ENCODE data around the gene NRGN. TPM values are rescaled to one million over a fixed set of nuclear protein-coding genes. Genes with fewer than 3 reads are reported as not detected.

The NRGN gene
- total and polyA plus RNA-seq, 5 experiments from 2014 or later: 0.14 to 0.69 (median 0.44) TPM; not detected in 1

DNA sequence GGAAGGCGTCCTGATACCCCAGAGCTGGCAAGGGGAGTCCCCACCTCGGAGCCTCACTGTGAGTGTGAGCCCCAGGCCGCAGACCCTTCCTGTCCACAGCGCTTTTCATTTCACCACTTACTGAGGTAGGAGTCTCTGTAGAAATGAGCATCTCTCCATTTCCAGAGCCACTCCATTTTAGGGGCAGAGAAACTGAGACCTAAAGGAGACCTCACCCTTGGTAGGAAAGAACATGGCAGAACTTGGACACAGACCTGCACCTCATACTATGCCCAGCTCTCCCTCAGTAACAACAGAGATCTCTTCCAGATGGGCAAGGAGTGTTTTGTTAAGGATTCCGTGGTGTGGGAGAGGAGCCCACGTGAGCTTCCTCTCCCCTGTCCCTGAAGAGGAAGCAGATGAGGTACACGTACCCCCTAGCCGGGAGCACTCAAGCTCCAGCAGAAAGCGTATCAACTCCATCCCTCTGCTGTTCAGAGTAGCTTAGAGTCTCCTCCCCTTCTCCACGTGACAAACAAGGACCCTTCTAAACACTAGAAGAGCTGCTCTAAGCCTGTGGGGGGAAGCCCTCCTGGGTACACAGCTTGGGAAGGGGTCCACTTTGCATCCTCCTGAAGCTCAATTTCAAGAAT, 12.8 kb downstream of the NRGN start:
- POLR2A ChIA-PET: interaction anchor here (0.9 to 3.1 kb wide), 6 partner anchors 8 to 130 kb away, joined by 3 to 24 read pairs (median 5); partner anchors contain the start of genes SIAE, SPA17 and TBRG1
- peaks cover 3 to 32% (median 12%) of the 10 kb centered on the region in 4 donors for H3K4me1 Mint-ChIP-seq
- H3K4me3 Mint-ChIP-seq: peak overlapping the region in 9 of 10 donors; percentile 36 to 73 (median 57)
- H3K27ac Mint-ChIP-seq: peak overlapping the region in 7 of 10 donors; percentile 52 to 88 (median 75)
- peaks cover 13 to 26% (median 15%) of the 10 kb centered on the region in 5 donors for H3K27me3 Mint-ChIP-seq
- no peak for DNase-seq
- H3K9me3 Mint-ChIP-seq: no peaks in the 10 kb centered on the region
- ATAC-seq: peak in 1 of 2 donors; percentile 39
- H3K36me3 Mint-ChIP-seq: no peaks in the 10 kb centered on the region

DNA sequence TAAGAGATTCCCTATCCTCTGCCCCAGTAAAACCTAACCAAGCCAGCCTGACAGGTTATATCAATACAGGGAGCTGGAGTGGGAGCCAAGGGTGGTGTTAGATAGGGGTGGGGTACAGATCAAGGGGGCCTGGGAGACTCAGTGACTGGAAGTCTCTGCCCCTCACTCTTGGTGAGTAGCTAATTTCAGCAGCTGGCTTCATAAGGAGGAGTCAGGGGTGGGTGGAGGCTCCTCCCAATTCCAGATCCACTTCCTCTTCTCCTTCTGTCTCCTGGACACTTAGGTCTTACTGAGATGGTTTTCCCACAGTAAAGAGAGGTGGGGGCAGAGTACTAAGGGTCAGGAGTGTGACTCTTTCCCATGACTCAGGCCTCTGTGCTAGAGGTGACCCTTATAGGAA, 13.5 kb downstream of the NRGN start:
- Mint-ChIP-seq H3K9me3 (no peaks in the 10 kb centered on the region), H3K4me3 (no peak overlapping the region), H3K27ac (peak overlapping the region in 3 of 10 donors; percentile 22 to 88 (median 35)), H3K36me3 (no peaks in the 10 kb centered on the region), H3K4me1 (peaks cover 2 to 33% (median 13%) of the 10 kb centered on the region in 4 donors), H3K27me3 (peaks cover 14 to 30% (median 19%) of the 10 kb centered on the region in 5 donors)
- POLR2A ChIA-PET: interaction anchor here (0.9 to 3.1 kb wide), 6 partner anchors 8 to 130 kb away, joined by 3 to 24 read pairs (median 5); partner anchors contain the start of genes SIAE, SPA17 and TBRG1
- DNase-seq (no peak), ATAC-seq (no peak)

DNA sequence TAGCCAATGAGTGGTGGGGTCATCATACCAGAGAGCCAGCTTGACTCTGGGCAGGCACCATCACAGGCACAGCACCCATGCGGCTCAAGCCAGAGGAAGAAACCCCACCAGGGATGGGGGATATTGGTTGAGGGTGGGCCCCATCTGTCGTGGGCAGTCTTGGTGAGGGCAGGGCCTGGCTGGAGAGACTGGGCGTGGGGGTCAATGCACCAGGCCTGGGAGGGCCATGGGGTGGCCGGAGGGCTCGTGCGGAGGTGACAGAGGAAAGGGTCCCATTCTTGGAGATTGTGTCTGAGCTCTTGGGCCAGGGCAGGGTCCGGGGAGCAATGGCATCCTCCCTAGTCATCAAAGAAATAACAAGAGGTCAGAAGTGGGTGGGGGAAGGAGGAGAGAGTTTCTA, 13.9 kb downstream of the NRGN start:
- DNase-seq: no peak
- H3K27ac Mint-ChIP-seq: peak overlapping the region in 1 of 10 donors; percentile 35
- no peaks in the 10 kb centered on the region for H3K9me3 Mint-ChIP-seq
- POLR2A ChIA-PET: interaction anchor here (3.1 kb wide), 1 partner anchor 81 kb away, joined by 24 read pairs; the partner anchor contains the start of genes SIAE and SPA17
- peaks cover 5 to 33% (median 14%) of the 10 kb centered on the region in 4 donors for H3K4me1 Mint-ChIP-seq
- H3K27me3 Mint-ChIP-seq: peaks cover 19 to 35% (median 23%) of the 10 kb centered on the region in 5 donors
- H3K4me3 Mint-ChIP-seq: no peak overlapping the region
- peaks cover 0 to 2% (median 0%) of the 10 kb centered on the region in 3 donors for H3K36me3 Mint-ChIP-seq
- no peak for ATAC-seq

DNA sequence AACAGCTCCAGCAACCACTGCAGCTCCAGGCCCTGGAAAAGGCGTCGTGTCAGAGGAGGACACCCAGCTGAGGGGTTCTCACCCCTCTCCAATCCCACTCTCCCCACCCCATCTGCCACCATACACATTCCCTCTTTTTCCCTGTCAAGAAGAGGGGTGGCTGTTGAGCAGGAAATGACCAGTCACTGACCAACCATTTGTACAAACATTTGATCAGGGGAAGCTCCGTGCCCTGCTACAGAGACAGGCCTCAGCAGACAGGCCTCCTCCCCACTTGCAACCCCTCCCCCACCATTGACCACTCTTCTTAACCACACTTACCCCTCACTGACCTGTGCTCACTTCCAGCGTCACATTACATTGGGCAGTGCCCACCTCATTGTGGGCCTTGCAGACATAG, 14.6 kb downstream of the NRGN start:
- H3K4me3 Mint-ChIP-seq: no peak overlapping the region

DNA sequence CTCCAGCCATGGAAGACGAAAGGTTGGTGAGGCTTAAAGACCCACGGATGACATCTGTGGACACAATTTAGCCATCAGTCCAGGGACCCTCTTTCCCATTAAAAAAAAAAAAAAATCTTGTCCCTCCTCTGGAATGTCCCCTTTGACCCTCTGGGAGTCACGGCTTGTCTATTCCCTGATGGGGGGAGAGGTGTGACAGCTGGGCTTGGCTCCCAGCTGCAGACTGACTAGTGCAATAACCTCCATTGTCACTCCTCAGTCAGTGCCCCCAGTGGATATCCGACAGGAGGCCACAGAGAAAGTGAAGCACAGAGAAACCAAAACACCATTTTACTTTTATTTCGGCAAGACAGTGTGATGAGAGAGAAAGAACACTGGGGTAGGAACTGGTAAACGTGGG, 15.0 kb downstream of the NRGN start:
- Mint-ChIP-seq H3K4me1 (peaks cover 8 to 28% (median 21%) of the 10 kb centered on the region in 4 donors), H3K36me3 (peaks cover 0 to 2% (median 0%) of the 10 kb centered on the region in 3 donors), H3K9me3 (no peaks in the 10 kb centered on the region), H3K4me3 (peak overlapping the region in 1 of 10 donors; percentile 54), H3K27me3 (peaks cover 20 to 45% (median 24%) of the 10 kb centered on the region in 5 donors), H3K27ac (peak overlapping the region in 1 of 10 donors; percentile 66)
- DNase-seq: no peak
- ATAC-seq: no peak
- POLR2A ChIA-PET: no interaction called here

More for the DNA sequence above, 14.6 kb downstream of the NRGN start:
- H3K36me3 Mint-ChIP-seq: peaks cover 0 to 2% (median 0%) of the 10 kb centered on the region in 3 donors
- H3K27me3 Mint-ChIP-seq: peaks cover 20 to 41% (median 24%) of the 10 kb centered on the region in 5 donors
- H3K9me3 Mint-ChIP-seq: no peaks in the 10 kb centered on the region
- no peak overlapping the region for H3K27ac Mint-ChIP-seq
- H3K4me1 Mint-ChIP-seq: peaks cover 5 to 30% (median 19%) of the 10 kb centered on the region in 4 donors
- no peak for DNase-seq
- no peak for ATAC-seq
- POLR2A ChIA-PET: no interaction called here

DNA sequence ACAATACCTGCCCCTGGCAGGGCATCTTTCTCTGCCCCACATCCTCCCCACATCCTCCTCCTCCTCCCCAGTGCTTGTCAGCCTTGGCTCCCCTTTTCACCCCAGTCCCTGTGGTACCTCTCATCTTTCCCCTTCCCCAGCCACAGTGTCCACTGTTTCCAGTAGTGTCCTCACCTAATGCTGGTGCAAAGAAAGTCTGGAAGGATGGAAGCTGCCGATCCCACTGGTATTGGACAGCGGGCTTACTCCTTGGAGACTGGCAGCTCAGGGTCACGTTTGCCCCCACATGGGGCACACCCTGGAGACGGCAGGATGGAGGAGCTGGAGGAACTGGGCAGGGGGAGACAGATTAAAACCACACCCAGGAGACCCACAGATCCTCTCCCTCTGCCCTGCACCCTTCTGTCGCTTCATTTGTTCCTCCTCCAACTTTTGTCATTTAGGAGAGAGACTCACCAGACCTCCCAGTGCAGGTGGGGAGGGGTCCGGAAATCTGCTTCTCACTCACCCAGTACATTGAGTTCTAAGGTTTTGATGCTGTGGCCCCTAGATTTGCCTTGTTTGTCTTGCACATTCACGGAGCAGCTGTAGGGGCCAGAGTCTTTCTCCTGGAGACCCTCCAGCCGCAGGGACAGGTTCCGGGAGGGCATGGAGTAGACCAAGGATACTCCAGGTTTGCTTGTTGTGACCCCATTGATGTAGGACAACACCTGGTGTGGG, 16.5 kb downstream of the NRGN start:
- POLR2A ChIA-PET: interaction anchor here (0.6 to 4.2 kb wide), 2 partner anchors 9 to 759 kb away, joined by 4 to 21 read pairs; no protein-coding TSS in a partner anchor
- H3K4me3 Mint-ChIP-seq: no peak overlapping the region
- ATAC-seq (no peak), DNase-seq (no peak)
- no peak overlapping the region for H3K27ac Mint-ChIP-seq
- H3K9me3 Mint-ChIP-seq: no peaks in the 10 kb centered on the region
- H3K36me3 Mint-ChIP-seq: peaks cover 0 to 2% (median 0%) of the 10 kb centered on the region in 3 donors
- H3K27me3 Mint-ChIP-seq: peaks cover 22 to 59% (median 29%) of the 10 kb centered on the region in 5 donors
- H3K4me1 Mint-ChIP-seq: peaks cover 11 to 34% (median 27%) of the 10 kb centered on the region in 4 donors

DNA sequence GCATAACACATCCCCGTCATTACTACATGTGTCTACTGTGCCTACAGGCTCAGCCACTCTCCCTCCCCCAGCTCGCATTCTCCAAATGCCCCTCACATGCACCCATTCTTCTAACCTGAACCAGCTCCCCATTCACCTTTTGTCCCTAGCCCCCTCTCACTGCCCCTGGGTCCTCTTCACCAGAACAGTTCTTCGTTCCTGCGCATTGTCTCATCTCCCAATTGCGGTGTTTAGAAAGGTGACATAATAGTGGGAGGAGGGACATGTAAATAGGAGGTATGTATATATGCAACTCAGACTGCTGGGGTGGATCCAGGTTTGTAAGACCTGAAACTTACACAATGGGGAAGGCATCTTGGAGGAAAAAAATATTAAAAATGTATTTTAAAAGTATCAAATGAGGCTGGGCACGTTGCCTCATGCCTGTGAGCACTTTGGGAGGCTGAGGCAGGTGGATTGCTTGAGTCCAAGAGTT, 17.0 kb downstream of the NRGN start:
- Mint-ChIP-seq H3K27ac (no peak overlapping the region), H3K4me1 (peaks cover 11 to 40% (median 32%) of the 10 kb centered on the region in 4 donors), H3K27me3 (peaks cover 22 to 59% (median 29%) of the 10 kb centered on the region in 5 donors), H3K4me3 (peak overlapping the region in 1 of 10 donors; percentile 10), H3K36me3 (peaks cover 0 to 2% (median 0%) of the 10 kb centered on the region in 3 donors), H3K9me3 (no peaks in the 10 kb centered on the region)
- no peak for ATAC-seq
- POLR2A ChIA-PET: interaction anchor here (0.6 to 4.2 kb wide), 2 partner anchors 10 to 758 kb away, joined by 4 to 21 read pairs; no protein-coding TSS in a partner anchor
- DNase-seq: no peak

DNA sequence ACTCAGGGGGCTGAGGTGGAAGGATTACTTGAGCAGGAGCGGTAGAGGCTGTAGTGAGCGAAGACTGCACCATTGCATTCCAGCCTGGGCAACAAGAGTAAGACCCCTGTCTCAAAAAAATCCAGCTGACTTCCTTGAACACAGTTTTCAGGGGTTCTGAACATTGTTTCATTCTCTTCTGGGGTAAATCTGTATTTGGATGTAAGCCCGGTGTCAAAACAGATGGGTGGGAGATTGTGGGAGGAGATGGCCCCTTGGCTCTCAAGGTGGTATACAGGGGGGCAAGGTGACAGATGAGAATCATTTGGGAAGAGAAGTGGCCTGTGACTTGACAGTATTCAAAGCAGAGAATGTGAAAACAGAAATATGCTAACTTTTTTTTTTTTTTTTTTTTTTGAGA, 17.6 kb downstream of the NRGN start:
- H3K4me1 Mint-ChIP-seq: peaks cover 11 to 40% (median 33%) of the 10 kb centered on the region in 4 donors
- H3K27ac Mint-ChIP-seq: peak overlapping the region in 1 of 10 donors; percentile 1
- peaks cover 0 to 2% (median 0%) of the 10 kb centered on the region in 3 donors for H3K36me3 Mint-ChIP-seq
- DNase-seq: no peak
- H3K27me3 Mint-ChIP-seq: peaks cover 22 to 59% (median 29%) of the 10 kb centered on the region in 5 donors
- no peaks in the 10 kb centered on the region for H3K9me3 Mint-ChIP-seq
- POLR2A ChIA-PET: interaction anchor here (4.2 kb wide), 1 partner anchor 10 kb away, joined by 21 read pairs; no protein-coding TSS in a partner anchor
- no peak for ATAC-seq
- peak overlapping the region in 1 of 10 donors; percentile 88 for H3K4me3 Mint-ChIP-seq

DNA sequence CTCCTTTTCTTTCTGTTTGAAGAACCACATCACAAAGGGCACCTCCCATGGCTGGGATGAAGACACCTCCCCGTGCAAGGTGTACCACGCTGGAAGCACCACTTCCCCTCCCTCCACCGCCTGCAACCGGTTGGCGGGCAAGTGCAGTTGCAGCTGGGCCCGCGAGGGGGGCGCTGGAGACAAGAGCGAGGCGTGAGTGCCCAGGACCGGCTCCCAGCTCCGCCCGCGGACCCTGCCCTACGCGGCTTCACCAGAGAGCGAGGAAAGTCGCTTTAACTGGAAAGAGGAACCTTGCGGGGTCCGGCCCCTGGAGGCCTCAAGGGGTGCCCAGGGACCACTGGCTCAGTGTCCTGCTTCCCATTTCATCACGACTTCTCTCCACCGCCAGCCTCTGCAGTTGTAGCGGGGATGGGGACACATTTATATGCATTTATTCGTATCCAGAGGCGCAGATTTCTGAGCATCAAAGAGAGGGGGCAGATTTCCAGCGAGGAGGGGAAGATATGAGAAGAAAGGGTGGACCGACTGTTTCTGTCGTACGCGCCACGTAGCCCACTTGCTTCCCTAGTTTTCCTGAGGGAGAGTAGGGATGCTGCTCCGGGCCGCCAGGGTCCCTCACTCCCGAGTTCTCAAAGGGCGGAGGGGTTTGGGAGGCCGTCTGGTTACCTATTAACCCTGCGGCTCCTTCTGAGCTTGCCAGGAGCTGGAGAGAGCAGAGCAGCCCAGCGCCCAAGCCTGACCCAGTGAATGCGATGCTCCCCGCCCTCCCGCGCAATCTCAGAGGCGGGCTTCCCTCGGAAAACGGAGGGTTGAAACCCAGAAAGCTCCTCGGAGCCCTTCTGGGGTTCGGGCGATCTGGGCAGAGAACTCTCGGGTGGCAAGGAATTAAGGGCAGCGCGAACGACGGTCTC, 18.9 kb downstream of the NRGN start:
- peaks cover 24 to 59% (median 31%) of the 10 kb centered on the region in 5 donors for H3K27me3 Mint-ChIP-seq
- POLR2A ChIA-PET: interaction anchor here (0.6 to 4.2 kb wide), 5 partner anchors 10 to 162 kb away, joined by 4 to 21 read pairs (median 10); partner anchors contain the start of genes SIAE and SPA17
- H3K4me1 Mint-ChIP-seq: peaks cover 13 to 42% (median 39%) of the 10 kb centered on the region in 4 donors
- ATAC-seq (peak; percentile 64 to 75), DNase-seq (peak; percentile 39 to 79 (median 65))
- H3K36me3 Mint-ChIP-seq: peaks cover 0 to 2% (median 0%) of the 10 kb centered on the region in 3 donors
- no peaks in the 10 kb centered on the region for H3K9me3 Mint-ChIP-seq
- H3K27ac Mint-ChIP-seq: peak overlapping the region in 3 of 10 donors; percentile 53 to 78 (median 73)
- peak overlapping the region; percentile 63 to 88 (median 76) for H3K4me3 Mint-ChIP-seq

DNA sequence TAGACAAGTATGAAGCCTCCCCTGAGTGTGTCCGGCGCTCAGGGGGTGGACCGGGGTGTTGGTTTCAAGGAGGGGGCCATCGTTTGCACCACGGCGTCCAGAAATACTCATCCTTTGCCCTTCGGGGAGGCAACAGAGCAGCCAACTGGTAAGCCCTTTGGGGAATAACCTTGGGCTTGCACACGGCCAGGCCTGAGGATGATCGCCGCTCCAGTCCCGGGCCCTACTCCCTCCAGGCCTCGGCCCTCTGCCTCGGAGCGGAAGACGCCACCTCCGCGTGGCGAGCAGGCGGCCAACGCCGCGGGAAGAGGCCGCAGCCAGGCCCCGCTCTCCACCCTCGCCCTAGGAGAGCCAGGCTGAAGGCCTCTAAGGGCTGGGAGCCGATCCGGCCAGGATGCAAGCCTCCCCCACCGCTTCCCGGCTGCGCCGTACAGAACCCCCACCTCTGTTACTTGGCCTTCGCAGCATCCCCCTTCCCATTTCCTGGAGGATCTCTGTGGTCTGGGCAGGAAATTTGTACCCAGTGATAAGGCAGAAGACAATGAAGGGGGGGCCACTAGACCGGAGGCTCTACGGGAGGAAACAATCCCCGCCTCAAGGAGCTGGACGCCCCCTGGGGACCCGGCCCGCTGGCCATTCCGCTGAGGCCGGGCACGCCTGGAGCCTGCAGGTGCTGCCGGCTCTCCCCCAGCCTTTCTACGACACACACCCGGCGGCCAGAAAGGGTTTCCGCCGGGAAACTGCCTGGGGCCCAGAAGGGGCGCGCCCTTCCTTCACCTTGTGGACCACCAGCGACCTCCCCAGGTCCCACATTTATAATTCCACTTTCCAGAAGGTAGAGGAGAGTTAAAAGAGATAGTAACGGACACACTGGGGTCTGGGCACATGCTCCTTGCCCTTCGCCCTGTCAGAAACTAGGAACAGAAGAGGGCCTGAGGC, 19.8 kb downstream of the NRGN start:
- Mint-ChIP-seq H3K9me3 (no peaks in the 10 kb centered on the region), H3K36me3 (peaks cover 0 to 2% (median 0%) of the 10 kb centered on the region in 3 donors), H3K27ac (peak overlapping the region in 5 of 10 donors; percentile 11 to 48 (median 25)), H3K4me3 (peak overlapping the region; percentile 50 to 88 (median 72)), H3K27me3 (peaks cover 24 to 57% (median 31%) of the 10 kb centered on the region in 5 donors), H3K4me1 (peaks cover 13 to 45% (median 41%) of the 10 kb centered on the region in 4 donors)
- ATAC-seq (no peak), DNase-seq (no peak)
- POLR2A ChIA-PET: interaction anchor here (1.5 to 4.2 kb wide), 3 partner anchors 13 to 89 kb away, joined by 4 to 21 read pairs (median 11); partner anchors contain the start of genes SIAE and SPA17
